PC-3 (cell line): Measurements from ENCODE around the gene DUSP22. TPM values are rescaled to one million over a fixed set of nuclear protein-coding genes. Genes with fewer than 3 reads are reported as not detected.
A peak's percentile ranks its signal among the peaks of the same experiment; 100 is the strongest.

Experiments
- ATAC-seq: fragments of 200-7000 bp; cut with Tn5 transposase; 2 replicates; pipeline ENCODE4 v1.9.1; 2020; ENCODE audit warnings: mild to moderate bottlenecking, moderate library complexity
- BruUV-seq: library from RNA; stranded (reverse); fragments of 400-500 nt; replicated peaks from 2 replicates; lab custom pipeline; 2021; lab: Mats Ljungman, UMichigan
- CTCF ChIA-PET: fragments of 300-600 bp; sonication (Branson Sonifier 250); formaldehyde crosslinking; loops from one replicate; lab custom pipeline; 2022; ENCODE audit warnings: antibody characterized with exemption; lab: Charles Lee
- POLR2A ChIA-PET: fragments of 300-600 bp; sonication (Branson Sonifier 250); formaldehyde crosslinking; loops from one replicate; lab custom pipeline; 2022; ENCODE audit warnings: antibody characterized with exemption; ENCODE audit not compliant: unreplicated experiment; lab: Charles Lee
- DNase-seq: peaks from one replicate; pipeline ENCODE4 v3.0.0-alpha.2; 2015
- H2AFZ ChIP-seq: fragments of 300-600 bp; sonication (generic); 2 replicates; pipeline ENCODE4 v1.6.0; 2016; ENCODE audit warnings: antibody characterized with exemption, low read length
- H3F3A ChIP-seq: fragments of 300-600 bp; sonication (generic); one replicate; pipeline ENCODE4 v1.6.0; 2017; ENCODE audit warnings: antibody characterized with exemption, low read length, control low read depth, mild to moderate bottlenecking; ENCODE audit not compliant: unreplicated experiment
- H3K27ac ChIP-seq: fragments of 300-600 bp; sonication (generic); 2 replicates; pipeline ENCODE4 v1.5.1; 2016; ENCODE audit warnings: mild to moderate bottlenecking, low read length
- H3K27me3 ChIP-seq: fragments of 300-600 bp; sonication (generic); 2 replicates; pipeline ENCODE4 v1.6.1; 2016; ENCODE audit warnings: low read length, mixed read lengths
- H3K36me3 ChIP-seq: fragments of 300-600 bp; sonication (generic); 2 replicates; pipeline ENCODE4 v1.6.1; 2016; ENCODE audit warnings: low read depth, mixed run types, low read length, mixed read lengths
- H3K4me1 ChIP-seq: fragments of 300-600 bp; sonication (generic); 2 replicates; pipeline ENCODE4 v1.5.1; 2016; ENCODE audit warnings: low read length; ENCODE audit not compliant: insufficient read depth
- H3K4me2 ChIP-seq: fragments of 300-600 bp; sonication (generic); 2 replicates; pipeline ENCODE4 v1.6.0; 2016; ENCODE audit warnings: low read length
- H3K4me3 ChIP-seq: fragments of 300-600 bp; sonication (generic); 2 replicates; pipeline ENCODE4 v1.5.1; 2016; ENCODE audit warnings: mild to moderate bottlenecking, low read length, mixed read lengths
- H3K79me2 ChIP-seq: fragments of 300-600 bp; sonication (generic); 2 replicates; pipeline ENCODE4 v1.6.1; 2017; ENCODE audit warnings: low read length, mixed read lengths
- H3K9ac ChIP-seq: fragments of 300-600 bp; sonication (generic); 2 replicates; pipeline ENCODE4 v1.6.0; 2016; ENCODE audit warnings: mild to moderate bottlenecking, low read length
- H3K9me2 ChIP-seq: fragments of 300-600 bp; sonication (generic); replicated peaks from 2 replicates; pipeline ENCODE4 v1.6.1; 2016; ENCODE audit warnings: mixed run types, low read length, mixed read lengths
- H3K9me3 ChIP-seq: fragments of 300-600 bp; sonication (generic); 2 replicates; pipeline ENCODE4 v1.6.1; 2016; ENCODE audit warnings: low read length, mixed read lengths
- H4K20me1 ChIP-seq: fragments of 300-600 bp; sonication (generic); 2 replicates; pipeline ENCODE4 v1.6.1; 2016; ENCODE audit warnings: low read length, mixed read lengths
- CTCF ChIP-seq: fragments of 300-600 bp; sonication (generic); conservative IDR thresholded peaks from 2 replicates; pipeline ENCODE4 v1.5.1; 2017; ENCODE audit warnings: antibody characterized with exemption, low read depth, mild to moderate bottlenecking, low read length
- EZH2 ChIP-seq: fragments of 300-600 bp; sonication (generic); IDR thresholded peaks from one replicate; pipeline ENCODE4 v1.6.1; 2017; ENCODE audit warnings: antibody characterized with exemption, mild to moderate bottlenecking, low read length; ENCODE audit not compliant: unreplicated experiment
- EZH2phosphoT487 ChIP-seq: fragments of 300-600 bp; sonication (generic); IDR thresholded peaks from 2 replicates; pipeline ENCODE4 v1.6.1; 2018; ENCODE audit warnings: mild to moderate bottlenecking, antibody characterized with exemption, low read length, borderline replicate concordance
- intact Hi-C: fragments of 100-400 bp; cut with micrococcal nuclease; formaldehyde crosslinking; loops from 2 replicates; pipeline ENCODE4 v1.9.0; 2023
- total RNA-seq: library from RNA; depleted of rRNA; stranded (reverse); fragments of >200 nt; gene quantifications from 2 replicates; pipeline ENCODE4 v1.2.3, GENCODE V29; 2014

The DUSP22 gene
- total RNA-seq, 1 experiment from 2014 or later, result 37.8 TPM

GRCh38 chr6:255751-256083 is 36.6 kb upstream of the DUSP22 start:
- H3K27me3 ChIP-seq, result no peaks in the 10 kb centered on the region
- H3K79me2 ChIP-seq, result no peaks in the 10 kb centered on the region
- H3K9ac ChIP-seq, result no peak overlapping the region
- H3K27ac ChIP-seq, result no peak overlapping the region
- no peak overlapping the region for H3K4me2 ChIP-seq
- intact Hi-C loops, result no loop called here
- ChIA-PET POLR2A (no interaction called here), CTCF (no interaction called here)
- H3F3A ChIP-seq, result no peaks in the 10 kb centered on the region
- no peaks in the 10 kb centered on the region for H3K36me3 ChIP-seq
- H3K9me3 ChIP-seq, result no peaks in the 10 kb centered on the region
- ATAC-seq (no peak), DNase-seq (no peak)
- no peak overlapping the region for H2AFZ ChIP-seq
- no TSS peak for BruUV-seq
- TF ChIP-seq EZH2, result no peak
- H3K4me3 ChIP-seq, result no peak overlapping the region
- no peaks in the 10 kb centered on the region for H3K9me2 ChIP-seq
- H3K4me1 ChIP-seq, result peaks cover 13% of the 10 kb centered on the region; the same call in 1 of the 2 replicates
- H4K20me1 ChIP-seq, result no peaks in the 10 kb centered on the region

GRCh38 chr6:256169-256568 is 36.1 kb upstream of the DUSP22 start:
- H3F3A ChIP-seq, result no peaks in the 10 kb centered on the region
- H3K4me3 ChIP-seq, result no peak overlapping the region
- TF ChIP-seq EZH2phosphoT487 (no peak), EZH2 (no peak), CTCF (no peak)
- intact Hi-C loops, result no loop called here
- H3K9me3 ChIP-seq, result no peaks in the 10 kb centered on the region
- H3K27ac ChIP-seq, result no peak overlapping the region
- no TSS peak for BruUV-seq
- ChIA-PET CTCF (no interaction called here), POLR2A (no interaction called here)
- ATAC-seq (no peak), DNase-seq (no peak)
- no peaks in the 10 kb centered on the region for H4K20me1 ChIP-seq
- no peaks in the 10 kb centered on the region for H3K36me3 ChIP-seq
- peaks cover 13% of the 10 kb centered on the region; the same call in 1 of the 2 replicates for H3K4me1 ChIP-seq
- H2AFZ ChIP-seq, result no peak overlapping the region
- no peaks in the 10 kb centered on the region for H3K79me2 ChIP-seq
- H3K4me2 ChIP-seq, result no peak overlapping the region
- no peaks in the 10 kb centered on the region for H3K9me2 ChIP-seq
- H3K27me3 ChIP-seq, result no peaks in the 10 kb centered on the region
- H3K9ac ChIP-seq, result no peak overlapping the region

GRCh38 chr6:257031-257725 is 35.1 kb upstream of the DUSP22 start:
- peaks cover 5% of the 10 kb centered on the region; the same call in 1 of the 2 replicates for H3K4me1 ChIP-seq
- H3K27ac ChIP-seq, result no peak overlapping the region
- no peaks in the 10 kb centered on the region for H3K79me2 ChIP-seq
- ChIA-PET POLR2A (no interaction called here), CTCF (no interaction called here)
- BruUV-seq, result no TSS peak
- ATAC-seq, result no peak
- no peaks in the 10 kb centered on the region for H3F3A ChIP-seq
- no peaks in the 10 kb centered on the region for H3K9me2 ChIP-seq
- peak; percentile 46 for DNase-seq
- no peak overlapping the region for H3K9ac ChIP-seq
- TF ChIP-seq CTCF (no peak), EZH2phosphoT487 (no peak), EZH2 (no peak)
- no peaks in the 10 kb centered on the region for H3K27me3 ChIP-seq
- H3K36me3 ChIP-seq, result no peaks in the 10 kb centered on the region
- no peak overlapping the region for H2AFZ ChIP-seq
- no peak overlapping the region for H3K4me3 ChIP-seq
- H4K20me1 ChIP-seq, result no peaks in the 10 kb centered on the region
- H3K4me2 ChIP-seq, result no peak overlapping the region
- intact Hi-C loops, result no loop called here
- no peaks in the 10 kb centered on the region for H3K9me3 ChIP-seq
